CD4-positive, alpha-beta T cell treated with Interferon gamma for 1 hour (primary cell): Measurements from ENCODE around the gene SYVN1.
"Not testable (repeated sequence)": the region's sequence is repeated elsewhere in the genome, so short reads cannot be mapped to it uniquely, and the experiment has no call there.

Experiments used
- DNase-seq: peaks from one replicate; pipeline ENCODE4 v3.0.0-alpha.2; 2020

SYVN1 gene

GRCh38 chr11:65150509-65151299 lies 16.4 kb upstream of the SYVN1 start:
- DNase-seq: peak; percentile 75

GRCh38 chr11:65150131-65150508 lies 15.8 kb upstream of the SYVN1 start:
- DNase-seq: not testable (repeated sequence)

DNA sequence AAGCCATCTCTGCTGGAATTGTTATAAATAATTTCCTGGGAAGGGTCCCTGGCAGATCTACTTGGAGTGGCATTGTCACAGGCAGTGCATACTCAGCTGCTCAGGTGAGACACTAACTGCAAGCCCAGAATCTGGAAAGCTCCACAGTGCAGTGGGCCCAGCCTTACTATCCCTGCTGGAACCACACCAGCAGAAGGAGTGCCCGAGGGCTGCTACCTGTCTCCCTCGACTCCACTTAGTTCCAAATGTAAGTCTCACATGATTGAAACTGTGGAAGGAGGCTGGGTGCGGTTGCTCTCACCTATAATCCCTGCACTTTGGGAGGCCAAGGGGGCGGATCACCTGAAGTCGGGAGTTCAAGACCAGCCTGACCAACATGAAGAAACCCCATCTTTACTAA lies 14.3 kb upstream of the SYVN1 start:
- DNase-seq: no peak

DNA sequence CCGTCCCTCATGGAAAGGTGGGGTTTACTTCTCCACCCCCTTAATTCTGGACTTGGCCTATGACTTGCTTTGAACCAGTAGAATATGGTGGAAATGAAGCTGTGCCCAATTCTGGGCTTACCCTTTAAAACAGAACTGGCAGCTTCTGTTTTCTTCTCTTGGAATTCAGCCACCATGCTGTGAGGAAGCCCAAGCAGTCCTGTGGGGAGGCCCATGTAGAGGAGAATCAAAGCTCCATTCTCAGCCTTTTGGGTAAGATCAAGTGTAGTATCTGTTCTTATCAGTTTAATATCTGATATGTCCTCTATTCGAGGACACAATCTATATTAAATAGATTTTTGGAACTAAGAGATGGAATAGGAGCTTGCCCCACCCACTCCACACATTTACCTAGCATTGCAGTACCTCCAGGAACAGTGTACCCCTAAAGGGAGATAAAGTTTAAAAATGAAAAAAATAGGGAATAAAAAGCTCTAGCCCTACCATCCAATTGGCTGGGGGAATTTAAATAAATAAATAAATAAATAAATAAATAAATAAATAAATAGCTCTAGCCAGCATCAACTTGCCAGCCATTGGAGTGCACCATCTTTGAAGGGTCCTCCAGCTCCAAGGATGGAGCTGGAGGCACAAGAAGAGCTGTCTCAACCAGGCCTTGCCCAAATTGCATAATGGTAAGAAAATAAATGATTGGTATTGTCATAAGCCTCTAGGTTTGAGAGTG lies 13.2 kb upstream of the SYVN1 start:
- DNase-seq: no peak

- DNase-seq: no peak
Measured at GRCh38 chr11:65141896-65142494, 7.7 kb upstream of the SYVN1 start.

DNA sequence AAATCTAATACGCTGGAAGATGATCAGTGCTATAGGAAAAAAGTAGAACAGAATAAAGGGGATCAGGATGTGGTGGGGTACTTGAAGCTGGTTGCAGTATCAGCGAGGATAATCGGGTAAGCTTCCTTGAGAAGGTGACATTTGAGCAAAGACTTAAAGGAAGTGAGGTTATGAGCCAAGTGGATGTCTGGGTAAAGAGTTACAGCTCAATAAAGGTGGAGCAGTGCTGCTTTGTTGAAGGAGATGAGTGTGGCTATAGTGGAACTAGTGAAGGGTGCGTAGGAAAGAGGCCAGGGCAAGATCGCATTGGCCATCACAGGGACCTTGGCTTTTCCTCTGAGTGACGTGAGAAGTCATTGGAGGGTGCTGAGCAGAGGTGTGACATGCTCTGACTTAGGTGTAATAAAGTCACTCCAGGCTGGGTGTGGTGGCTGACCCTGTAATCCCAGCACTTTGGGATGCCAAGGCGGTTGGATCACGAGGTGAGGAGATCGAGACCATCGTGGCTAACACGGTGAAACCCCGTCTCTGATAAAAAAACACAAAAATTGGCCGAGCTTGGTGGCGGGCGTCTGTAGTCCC lies 2.3 kb upstream of the SYVN1 start:
- no peak for DNase-seq

- DNase-seq: no peak
Measured at GRCh38 chr11:65135633-65136145, 1.4 kb upstream of the SYVN1 start.

GRCh38 chr11:65134952-65135632 lies 773 bp upstream of the SYVN1 start:
- DNase-seq: peak; percentile 90

DNA sequence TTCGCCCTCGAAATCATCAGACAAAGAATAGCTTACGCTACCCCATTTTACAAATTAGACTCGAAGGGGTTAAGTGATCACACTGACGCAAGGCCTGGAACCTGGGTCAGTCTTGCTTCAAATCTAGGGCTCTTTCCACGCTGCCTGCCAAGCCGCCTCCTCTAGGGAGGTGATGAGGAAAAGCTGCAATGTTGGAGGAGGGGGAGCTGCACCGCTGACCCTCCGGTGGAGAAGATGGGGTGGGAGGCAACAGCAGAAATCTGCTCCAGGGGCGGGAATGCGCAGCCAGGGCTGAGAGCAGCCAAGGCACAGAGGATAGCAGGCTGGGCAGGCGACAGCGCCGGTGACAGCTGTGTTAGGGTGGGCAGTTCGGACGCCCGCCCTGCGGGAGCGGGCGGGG lies 595 bp downstream of the SYVN1 start:
- no peak for DNase-seq

DNA sequence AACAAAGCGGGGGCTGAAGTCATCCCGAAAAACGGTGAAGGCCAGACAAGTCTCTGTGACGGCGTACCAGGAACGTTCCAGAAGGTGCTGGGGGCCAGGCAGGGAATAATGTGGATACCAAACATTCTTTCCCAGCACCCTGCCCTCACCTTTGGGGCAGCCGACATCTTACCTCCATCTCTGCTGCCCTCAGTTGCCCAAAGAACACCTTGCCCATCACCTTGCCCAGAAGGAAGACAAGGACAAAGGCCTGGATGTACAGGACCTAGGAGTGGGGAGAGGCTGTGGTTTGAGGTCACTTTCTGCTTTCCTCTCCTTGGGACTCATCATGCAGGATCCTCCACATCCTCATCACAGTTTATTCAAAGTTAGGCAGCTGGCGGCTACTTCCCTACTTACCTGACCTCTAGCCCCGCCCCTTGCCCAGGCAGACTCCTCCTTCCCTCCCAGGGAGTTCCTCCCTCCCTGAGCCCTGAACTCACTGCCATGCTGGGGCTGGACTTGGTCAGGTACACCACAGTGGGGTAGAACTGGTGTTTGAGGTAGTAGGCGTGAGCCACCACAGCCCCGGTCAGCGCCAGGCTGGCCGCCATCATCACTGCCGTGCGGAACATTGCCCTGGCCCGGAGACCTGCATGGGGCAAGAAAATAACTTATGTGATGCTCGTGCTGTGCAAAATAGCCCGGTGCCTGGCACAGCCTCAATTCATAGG lies 1.2 kb downstream of the SYVN1 start:
- peak; percentile 63 for DNase-seq

DNA sequence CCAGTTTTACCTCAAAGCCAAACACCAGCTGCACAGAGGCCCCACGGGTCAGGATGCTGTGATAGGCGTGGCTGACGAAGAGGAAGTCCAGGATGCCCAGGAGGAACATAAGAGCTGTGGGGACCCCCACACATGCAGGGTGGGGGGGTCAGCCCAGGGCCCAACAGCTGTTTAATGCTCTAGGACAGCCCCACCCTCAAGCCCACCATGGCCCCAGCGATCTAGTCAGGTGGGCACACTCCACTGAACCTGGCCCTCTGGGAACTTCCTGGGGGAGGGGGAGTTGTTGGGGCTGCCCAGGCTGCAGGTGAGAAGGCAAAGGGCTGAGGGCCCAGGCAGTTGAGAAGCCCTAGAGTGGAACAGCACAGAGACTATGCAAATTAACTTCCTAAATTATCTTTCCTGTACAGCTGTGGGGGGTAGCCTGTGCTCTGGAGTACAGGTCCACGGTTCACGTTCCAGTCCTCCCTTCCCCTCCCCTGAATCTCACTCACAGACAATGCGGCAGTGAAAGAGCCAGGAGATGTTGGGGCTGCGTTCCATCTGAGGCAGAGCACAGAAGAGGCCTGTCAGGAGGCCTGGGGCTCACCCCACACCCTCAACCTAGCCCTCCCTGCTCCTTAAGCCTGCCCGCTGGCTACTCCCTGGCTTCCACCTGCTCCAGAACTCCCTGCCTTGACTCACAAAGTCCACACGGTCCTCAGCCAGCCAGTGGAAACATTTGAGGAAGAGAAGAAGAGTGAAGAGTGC lies 1.9 kb downstream of the SYVN1 start:
- DNase-seq: peak; percentile 65

GRCh38 chr11:65131895-65132237 lies 2.5 kb downstream of the SYVN1 start:
- DNase-seq: no peak

DNA sequence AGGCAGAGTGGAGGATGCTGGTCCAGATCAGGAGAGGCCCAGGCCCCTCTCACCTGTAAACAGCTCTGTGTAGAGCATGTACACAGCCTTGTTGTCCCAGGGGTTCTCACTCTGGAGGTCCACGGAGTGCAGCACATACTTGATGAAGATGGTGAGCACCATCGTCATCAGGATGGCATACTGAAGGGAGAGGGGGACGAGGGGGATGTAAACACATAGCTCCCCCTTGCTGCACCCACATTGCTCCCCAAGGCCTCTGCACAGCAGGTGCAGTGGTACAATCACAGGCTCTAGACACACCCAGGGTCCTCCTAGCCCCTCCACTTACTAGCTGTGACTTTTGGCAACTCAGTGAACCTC lies 2.9 kb downstream of the SYVN1 start:
- no peak for DNase-seq

GRCh38 chr11:65130631-65131416 lies 3.5 kb downstream of the SYVN1 start:
- DNase-seq: no peak

DNA sequence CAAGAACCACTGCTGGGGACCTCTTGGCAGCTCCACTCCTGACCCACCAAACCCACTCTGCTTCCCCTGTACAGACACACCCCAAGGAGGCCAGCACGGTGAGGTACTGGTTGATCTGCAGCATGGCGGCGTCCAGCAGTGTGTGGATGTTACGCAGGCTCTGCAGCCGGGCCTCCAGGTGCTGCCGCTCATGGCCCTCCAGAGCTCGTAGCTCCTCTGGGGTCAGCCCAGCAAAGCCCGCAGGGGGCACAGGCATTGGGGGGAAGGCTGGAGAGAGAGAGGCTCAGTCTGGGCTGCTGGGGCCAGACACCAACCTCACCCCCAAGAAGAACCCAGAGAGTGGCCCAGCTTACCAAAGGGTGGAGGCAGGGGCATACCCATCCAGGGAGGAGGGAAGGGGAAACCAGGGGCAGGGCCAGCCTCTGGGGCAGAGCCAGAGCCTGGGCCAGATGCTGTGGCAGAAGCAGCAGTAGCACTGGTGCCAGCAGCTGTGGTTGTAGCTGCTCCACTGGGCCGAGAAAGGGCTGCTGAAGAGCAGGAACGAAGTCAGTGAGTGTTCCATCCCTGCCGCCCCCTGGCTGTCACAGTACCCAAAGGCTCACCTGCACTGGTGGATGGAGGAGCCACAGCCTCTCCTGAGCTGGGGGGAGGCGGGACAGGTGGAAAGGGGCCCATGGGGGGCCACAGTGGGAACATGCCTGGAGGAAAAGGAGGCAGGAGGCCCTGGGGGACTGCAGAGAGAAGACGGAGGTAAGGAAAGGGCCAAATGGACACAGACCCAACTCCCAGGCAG lies 4.5 kb downstream of the SYVN1 start:
- DNase-seq: peak; percentile 33

DNA sequence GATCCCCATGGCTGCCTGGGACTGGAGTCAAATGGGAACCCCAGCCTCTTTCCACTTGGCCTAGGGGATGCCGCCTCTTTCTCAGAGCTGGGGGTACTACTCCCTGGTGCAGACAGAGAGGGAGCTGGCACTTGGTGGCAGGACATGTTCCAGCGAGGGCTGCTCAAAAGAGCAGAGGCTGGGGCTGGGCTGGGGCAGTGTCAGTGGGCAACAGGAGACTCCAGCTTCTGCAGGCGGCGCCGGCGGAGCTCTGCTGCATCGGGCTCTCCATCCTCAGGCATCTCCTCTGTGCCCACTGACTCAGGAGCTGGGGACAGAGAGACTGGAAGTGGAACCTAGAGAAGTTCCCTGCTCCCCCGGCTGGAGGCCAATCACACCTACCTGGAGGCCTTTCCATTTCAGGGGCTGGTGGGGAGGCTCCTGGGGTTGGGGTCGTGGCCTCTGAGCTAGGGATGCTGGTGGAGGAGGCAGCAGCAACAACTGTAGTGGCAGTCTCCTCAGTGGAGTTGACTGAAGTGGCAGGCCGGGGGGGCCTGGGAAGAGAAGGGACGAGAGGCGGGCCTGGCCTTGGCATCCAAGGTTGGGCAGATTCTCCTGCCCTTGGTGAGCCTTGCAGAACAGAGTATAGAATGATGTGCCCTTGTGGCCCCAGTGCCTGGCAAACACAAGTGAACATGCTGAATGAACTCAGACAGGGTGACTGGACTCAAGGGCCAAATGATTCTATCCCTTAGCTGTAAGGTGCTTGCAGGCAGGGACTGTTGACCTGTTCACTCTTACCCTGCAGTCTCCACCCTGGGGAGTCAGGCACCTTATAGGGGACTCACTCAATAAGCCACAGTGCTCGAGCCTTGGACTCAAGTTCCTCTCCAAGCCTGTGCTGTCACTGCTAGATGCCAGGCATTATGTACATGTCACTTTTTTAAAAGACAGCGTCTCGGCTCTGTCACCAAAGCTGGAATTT lies 5.9 kb downstream of the SYVN1 start:
- no peak for DNase-seq

DNA sequence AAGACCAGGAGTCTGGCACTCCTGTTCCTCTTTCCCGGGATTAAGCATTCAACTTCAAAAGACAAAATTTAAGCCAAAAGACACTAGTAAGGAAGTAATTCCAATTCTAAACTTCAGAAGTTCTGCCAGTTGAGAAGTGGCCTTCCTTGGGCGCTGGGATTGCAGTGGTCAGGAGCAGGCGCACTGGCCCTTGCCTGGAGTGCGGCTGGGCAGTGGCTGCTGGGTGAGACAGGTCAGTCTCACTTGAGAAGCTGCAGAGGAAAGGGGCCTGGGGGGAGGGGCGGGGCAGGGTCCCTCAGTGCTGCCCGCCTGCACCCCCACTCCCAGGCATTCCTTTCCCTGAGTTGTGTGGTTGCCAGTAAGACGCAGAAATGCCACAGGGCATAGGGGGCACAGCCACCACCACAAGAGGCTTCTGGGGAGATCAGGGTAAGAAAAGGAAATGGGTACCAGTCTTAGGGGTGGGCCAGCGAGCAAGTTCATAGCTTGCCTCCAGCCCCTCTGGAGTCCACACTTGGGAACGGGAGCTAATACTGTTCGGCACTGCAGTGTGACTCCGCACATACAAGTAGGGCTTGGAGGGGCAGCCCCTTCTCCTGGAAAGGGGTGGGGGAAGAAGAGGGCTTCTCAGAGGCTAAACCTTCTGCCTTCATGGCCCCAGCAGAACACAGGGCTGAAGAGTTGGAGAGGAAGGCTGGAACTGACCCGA lies 6.7 kb downstream of the SYVN1 start:
- DNase-seq: no peak
